CD4-positive, alpha-beta T cell (primary cell): ENCODE measurements around the gene LBH. TPM values are rescaled to one million over a fixed set of nuclear protein-coding genes. Genes with fewer than 3 reads are reported as not detected.

ENCODE experiments used
- ATAC-seq: fragments of 200-7000 bp; cut with Tn5 transposase; one replicate; pipeline ENCODE4 v1.10.0; 2022; ENCODE audit warnings: mild to moderate bottlenecking; ENCODE audit not compliant: poor library complexity
- CTCF ChIA-PET: fragments of 350-600 bp; sonication (Branson Sonifier 250); formaldehyde crosslinking; loops from one replicate; lab custom pipeline; 2021; ENCODE audit warnings: antibody characterized with exemption, inconsistent platforms; lab: Charles Lee
- POLR2A ChIA-PET: fragments of 350-600 bp; sonication (Branson Sonifier 250); formaldehyde crosslinking; loops from one replicate; lab custom pipeline; 2021; ENCODE audit warnings: antibody characterized with exemption, inconsistent platforms; lab: Charles Lee
- DNase-seq, 14 experiments: peaks; one replicate each; pipeline ENCODE4 v3.0.0-alpha.2; 2013 to 2020; ENCODE audit warnings: mixed read lengths in 2 of 14
- H3K27ac ChIP-seq, 2 donors: one replicate each; pipeline versions ENCODE4 v1.5.1 to v1.7.0; 2013; ENCODE audit warnings: low read length in 2 of 2, low read depth in 1 of 2, mild to moderate bottlenecking in 1 of 2
- H3K27me3 ChIP-seq, 2 experiments: 1 replicate in 1 of 2; 2 replicates in 1 of 2; pipeline versions ENCODE4 v1.6.1 to v1.7.0; 2013; ENCODE audit warnings: low read length in 2 of 2, control low read depth in 1 of 2, mild to moderate bottlenecking in 1 of 2, moderate library complexity in 1 of 2; ENCODE audit not compliant: insufficient read depth in 2 of 2, control insufficient read depth in 1 of 2
- H3K36me3 ChIP-seq: one replicate; pipeline ENCODE4 v1.6.1; 2013; ENCODE audit warnings: low read length, control low read depth; ENCODE audit not compliant: insufficient read depth
- H3K4me1 ChIP-seq: one replicate; pipeline ENCODE4 v1.6.1; 2013; ENCODE audit warnings: low read length, control low read depth; ENCODE audit not compliant: insufficient read depth
- H3K4me3 ChIP-seq: one replicate; pipeline ENCODE4 v1.5.1; 2013; ENCODE audit warnings: mild to moderate bottlenecking, low read length, moderate library complexity
- H3K9me3 ChIP-seq, 2 experiments: 1 replicate in 1 of 2; 2 replicates in 1 of 2; pipeline versions ENCODE4 v1.6.1 to v1.7.0; 2013; ENCODE audit warnings: low read length in 2 of 2, mild to moderate bottlenecking in 2 of 2, control low read depth in 1 of 2, moderate library complexity in 1 of 2; ENCODE audit not compliant: control insufficient read depth in 1 of 2, insufficient read depth in 1 of 2
- H3K27ac Mint-ChIP-seq: one replicate; pipeline ENCODE4 v1.8.0; 2020; ENCODE audit warnings: mixed read lengths
- H3K27me3 Mint-ChIP-seq: one replicate; pipeline ENCODE4 v1.8.0; 2021; ENCODE audit warnings: mixed read lengths
- H3K36me3 Mint-ChIP-seq: one replicate; pipeline ENCODE4 v1.8.0; 2021; ENCODE audit warnings: low read depth, mixed read lengths
- H3K4me1 Mint-ChIP-seq: one replicate; pipeline ENCODE4 v1.8.0; 2021; ENCODE audit warnings: low read depth, mixed read lengths
- H3K4me3 Mint-ChIP-seq: one replicate; pipeline ENCODE4 v1.8.0; 2020; ENCODE audit warnings: mild to moderate bottlenecking, mixed read lengths
- H3K9me3 Mint-ChIP-seq: one replicate; pipeline ENCODE4 v1.8.0; 2020; ENCODE audit warnings: mixed read lengths
- CTCF ChIP-seq: fragments of 200-600 bp; IDR thresholded peaks from one replicate; pipeline ENCODE4 v1.8.0; 2022; ENCODE audit warnings: antibody characterized with exemption, mild to moderate bottlenecking
- intact Hi-C, 2 experiments: fragments of 100-400 bp; cut with DNase I in 1 of 2; cut with micrococcal nuclease in 1 of 2; formaldehyde crosslinking; loops; one replicate each; pipeline versions ENCODE4 v1.15.1 to v1.9.0; 2023 to 2025; cut with DNase I, micrococcal nuclease
- polyA plus RNA-seq, 2 donors: library from polyadenylated mRNA; unstranded; fragments of 120-200 nt; gene quantifications; one replicate each; pipeline ENCODE4 v1.2.1, GENCODE V29; 2013
- total RNA-seq, 174 experiments: library from RNA in 2 of 174; stranded (reverse) in 2 of 174; gene quantifications; one replicate each; pipeline ENCODE4 v1.2.3 and lab custom pipeline; 2021 to 2026

The LBH gene
- total RNA-seq: 100 to 1,000 TPM; 131 to 135 TPM
- polyA plus RNA-seq (2013, experiment 1 of 2): 314 TPM
- polyA plus RNA-seq (2013, experiment 2 of 2): 203 TPM
- 78.3 to 753 (median 300) reads per million in 172 experiments for total RNA-seq (lab: John Stamatoyannopoulos, UW)

- H3K36me3 ChIP-seq: peaks cover 23% of the 10 kb centered on the region
- no peak for TF ChIP-seq CTCF
- peak within 1 kb of the TSS; percentile 99 for H3K27ac Mint-ChIP-seq
- H3K27me3 Mint-ChIP-seq: no peaks in the 10 kb centered on the region
- intact Hi-C loops: loop anchor here (2.0 to 10.0 kb wide), 6 partner anchors 36 to 243 kb away; partner anchors contain the start of gene YPEL5 (in 2 of the 2)
- H3K4me1 ChIP-seq: peaks cover 58% of the 10 kb centered on the region
- peak; percentile 57 for ATAC-seq
- H3K27me3 ChIP-seq: no peaks in the 10 kb centered on the region
- H3K4me1 Mint-ChIP-seq: peaks cover 72% of the 10 kb centered on the region
- ChIA-PET POLR2A (interaction anchor here (0.9 to 15.7 kb wide), 29 partner anchors 8 to 1361 kb away, joined by 3 to 373 read pairs (median 5); partner anchors contain the start of genes LCLAT1, TRMT61B and YPEL5), CTCF (interaction anchor here (0.6 to 9.3 kb wide), 8 partner anchors 8 to 480 kb away, joined by 4 to 46 read pairs (median 9); partner anchors contain the start of gene YPEL5)
- peak within 1 kb of the TSS; percentile 87 for H3K4me3 ChIP-seq
- H3K9me3 ChIP-seq: no peaks in the 10 kb centered on the region
- H3K4me3 Mint-ChIP-seq: peak within 1 kb of the TSS; percentile 93
- H3K27ac ChIP-seq: peak within 1 kb of the TSS; percentile 90 to 96
- DNase-seq: peak; percentile 86 to 96 (median 90)
- peaks cover 56% of the 10 kb centered on the region for H3K36me3 Mint-ChIP-seq
- H3K9me3 Mint-ChIP-seq: no peaks in the 10 kb centered on the region
Measured at GRCh38 chr2:30231212-30231995, at the start of gene LBH. Gene LBH, plus strand, starts transcription at chr2:30231534. Its CDS starts 205 bp downstream, at chr2:30231739.

GRCh38 chr2:30184035-30184434, 47.3 kb upstream of the LBH start:
- H3K4me1 Mint-ChIP-seq: no peaks in the 10 kb centered on the region
- Histone ChIP-seq H3K4me1 (no peaks in the 10 kb centered on the region), H3K36me3 (no peaks in the 10 kb centered on the region), H3K27ac (no peak overlapping the region), H3K4me3 (no peak overlapping the region), H3K9me3 (no peaks in the 10 kb centered on the region), H3K27me3 (no peaks in the 10 kb centered on the region)
- ChIA-PET CTCF (no interaction called here), POLR2A (no interaction called here)
- ATAC-seq (no peak), DNase-seq (no peak)
- H3K9me3 Mint-ChIP-seq: no peaks in the 10 kb centered on the region
- H3K27me3 Mint-ChIP-seq: no peaks in the 10 kb centered on the region
- TF ChIP-seq CTCF: no peak
- H3K36me3 Mint-ChIP-seq: no peaks in the 10 kb centered on the region
- no peak overlapping the region for H3K4me3 Mint-ChIP-seq
- intact Hi-C loops: no loop called here
- no peak overlapping the region for H3K27ac Mint-ChIP-seq

GRCh38 chr2:30185178-30185577, 46.2 kb upstream of the LBH start:
- Mint-ChIP-seq H3K4me3 (no peak overlapping the region), H3K4me1 (no peaks in the 10 kb centered on the region), H3K27me3 (no peaks in the 10 kb centered on the region), H3K9me3 (no peaks in the 10 kb centered on the region), H3K36me3 (no peaks in the 10 kb centered on the region), H3K27ac (no peak overlapping the region)
- ChIA-PET CTCF (no interaction called here), POLR2A (no interaction called here)
- no peak for ATAC-seq
- intact Hi-C loops: loop anchor here in 1 of 2 experiments (5.0 kb wide), 1 partner anchor 507 kb away; no protein-coding TSS in a partner anchor
- Histone ChIP-seq H3K4me1 (no peaks in the 10 kb centered on the region), H3K36me3 (no peaks in the 10 kb centered on the region), H3K9me3 (no peaks in the 10 kb centered on the region), H3K27me3 (no peaks in the 10 kb centered on the region), H3K4me3 (no peak overlapping the region), H3K27ac (no peak overlapping the region)
- no peak for TF ChIP-seq CTCF
- no peak for DNase-seq
